Measurements from ENCODE around the gene TRMT2A.

Gene TRMT2A

DNA sequence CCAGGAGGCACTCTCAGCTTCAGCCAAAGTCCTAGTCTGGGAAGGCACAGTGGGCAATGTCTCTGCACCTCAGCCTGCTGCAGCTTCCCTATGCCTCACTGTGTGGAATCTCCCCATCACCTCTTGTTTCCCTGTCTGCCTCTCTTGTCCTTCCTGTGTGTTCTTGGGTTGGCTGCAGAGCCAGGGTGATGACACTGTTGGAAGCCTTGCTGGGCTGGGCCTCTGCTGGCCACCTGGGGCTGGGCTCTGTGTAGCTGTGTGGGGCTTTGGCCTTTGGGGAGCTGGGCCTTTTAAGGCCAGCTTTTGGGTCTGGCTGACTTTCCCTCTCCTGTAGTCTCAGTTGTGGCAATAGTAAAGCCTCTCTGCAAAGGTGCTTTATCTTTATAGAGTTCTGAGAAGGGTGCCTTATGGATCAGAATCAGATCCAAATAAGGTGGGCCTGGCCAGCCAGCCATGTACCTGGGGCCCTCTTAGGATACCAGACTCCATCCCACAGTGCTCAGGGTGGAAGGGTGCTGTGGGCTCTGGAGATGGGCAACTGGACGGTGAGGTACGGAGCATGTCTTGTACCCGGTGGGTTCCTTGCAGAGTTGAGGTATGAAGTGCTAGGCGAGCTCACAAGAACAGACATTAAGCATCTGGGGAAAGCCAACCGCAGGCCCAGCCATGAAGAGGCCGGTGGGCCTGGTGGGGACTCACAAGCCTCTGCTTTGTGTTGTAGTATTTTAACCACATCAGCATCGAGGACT lies 11.4 kb downstream of the TRMT2A start:
- DNase-seq = no peak

DNA sequence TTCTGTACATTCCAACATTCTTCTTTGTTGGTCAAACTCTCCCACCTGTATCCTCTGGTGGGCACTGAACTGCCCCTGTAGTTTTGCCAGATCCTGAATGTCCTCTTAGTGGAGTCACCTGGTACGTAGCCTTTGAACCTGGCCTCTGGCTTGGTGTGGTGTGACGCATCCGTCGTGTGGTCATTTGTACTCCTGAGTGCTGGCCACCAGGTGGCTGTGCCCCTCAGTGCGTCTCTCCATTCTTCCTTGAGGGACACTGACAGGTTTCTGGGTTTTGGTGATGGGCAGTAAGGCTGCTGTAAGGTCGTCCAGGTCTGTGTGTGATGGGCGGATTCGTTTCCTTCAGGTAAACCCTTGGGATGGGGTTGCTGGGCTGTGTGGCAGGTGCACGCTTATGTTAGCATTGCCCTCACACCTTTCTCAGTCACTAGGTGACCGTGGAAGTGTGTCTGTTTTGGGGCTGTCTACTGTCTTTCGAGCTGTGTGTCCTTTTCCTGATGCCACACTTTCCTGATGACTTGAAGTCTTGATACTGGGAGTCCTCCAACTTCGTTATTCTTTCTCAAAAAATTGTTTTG lies 14.7 kb downstream of the TRMT2A start:
- DNase-seq = no peak

DNA sequence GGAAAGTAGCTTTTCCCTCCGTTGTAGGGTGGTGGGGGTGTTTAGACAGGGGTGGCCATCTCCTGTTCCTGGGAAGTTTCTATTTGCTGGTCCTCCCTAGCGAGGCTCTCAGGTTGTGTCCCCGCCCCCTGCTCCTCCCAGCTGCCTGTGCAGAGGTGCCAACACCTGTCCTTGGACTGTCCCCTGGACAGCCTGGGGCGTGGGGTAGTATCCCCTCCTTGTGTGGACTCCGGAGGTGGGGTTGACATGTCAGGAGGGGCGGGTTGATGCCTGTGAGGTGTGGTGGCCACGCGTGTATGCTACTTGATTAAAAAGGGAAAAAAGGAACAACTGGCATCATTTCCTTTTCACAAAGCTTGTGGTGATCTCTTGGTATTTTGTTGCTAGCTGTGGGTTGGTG lies 15.4 kb downstream of the TRMT2A start:
- DNase-seq = no peak

DNA sequence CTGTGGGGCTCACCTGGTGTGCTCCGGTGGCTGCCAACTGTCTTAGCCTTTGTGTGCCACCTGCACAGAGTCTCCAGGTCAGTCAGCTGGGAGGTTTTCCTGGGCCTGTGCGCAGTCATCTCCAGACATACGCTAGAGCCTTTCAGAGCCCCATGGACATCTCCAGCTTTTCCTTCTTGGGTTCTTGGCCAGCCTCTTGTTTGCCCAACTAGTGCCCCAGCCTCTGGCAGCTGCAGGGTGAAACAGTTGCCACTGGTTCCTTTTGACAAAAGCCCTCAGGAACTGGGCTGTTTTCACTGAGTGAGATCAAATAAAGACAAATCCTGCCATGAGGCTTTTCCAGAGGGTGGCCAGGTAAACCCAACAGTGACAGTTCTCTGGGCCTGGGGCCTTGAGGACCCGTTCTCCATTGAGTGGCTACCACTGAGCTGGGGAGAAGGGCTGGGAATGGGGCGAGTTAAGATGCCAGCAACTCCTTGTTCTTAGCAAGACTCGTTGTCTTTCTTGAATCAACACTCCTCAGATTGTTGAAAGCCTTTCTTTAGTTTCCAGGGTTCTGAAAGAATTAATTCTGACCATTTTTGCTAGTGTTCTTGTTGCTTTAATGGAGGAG lies 17.8 kb downstream of the TRMT2A start:
- DNase-seq = no peak

DNA sequence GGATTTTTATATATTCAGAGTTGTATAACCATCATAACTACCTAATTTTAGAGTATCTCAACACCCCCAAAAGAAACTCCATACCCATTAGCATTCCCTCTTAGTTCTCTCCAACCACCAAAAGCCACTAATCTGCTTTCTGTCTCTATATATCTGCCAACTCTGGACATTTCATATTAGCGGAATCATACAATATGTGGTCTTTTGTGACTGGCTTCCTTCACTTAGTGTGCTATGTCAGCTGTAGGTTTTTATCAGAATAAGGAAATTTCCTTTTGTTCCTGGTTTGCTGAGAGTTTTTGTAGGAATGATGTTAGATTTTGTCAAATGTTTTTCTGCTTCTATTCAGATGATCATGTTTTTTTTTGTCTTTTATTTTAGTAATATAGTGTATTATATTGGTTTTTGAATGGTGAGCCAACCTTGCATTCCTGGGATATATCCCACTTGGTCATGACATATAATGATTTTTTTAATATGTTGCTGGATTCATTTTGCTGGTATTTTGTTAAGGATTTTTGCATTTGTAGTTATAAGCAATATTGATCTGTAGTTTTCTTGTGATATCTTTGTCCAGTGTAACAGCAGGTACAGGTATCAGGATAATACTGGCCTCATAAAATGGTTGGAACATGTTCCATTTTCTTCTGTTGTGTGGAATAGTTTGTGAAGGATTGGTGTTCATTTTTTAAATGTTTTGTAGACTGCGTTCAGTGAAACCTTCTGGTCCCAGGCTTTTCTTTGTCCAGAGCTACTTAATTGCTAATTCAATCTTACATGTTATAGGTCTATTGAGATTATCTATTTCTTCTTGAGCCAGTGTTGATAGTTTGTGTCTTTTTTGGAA lies 20.2 kb downstream of the TRMT2A start:
- no peak for DNase-seq

DNA sequence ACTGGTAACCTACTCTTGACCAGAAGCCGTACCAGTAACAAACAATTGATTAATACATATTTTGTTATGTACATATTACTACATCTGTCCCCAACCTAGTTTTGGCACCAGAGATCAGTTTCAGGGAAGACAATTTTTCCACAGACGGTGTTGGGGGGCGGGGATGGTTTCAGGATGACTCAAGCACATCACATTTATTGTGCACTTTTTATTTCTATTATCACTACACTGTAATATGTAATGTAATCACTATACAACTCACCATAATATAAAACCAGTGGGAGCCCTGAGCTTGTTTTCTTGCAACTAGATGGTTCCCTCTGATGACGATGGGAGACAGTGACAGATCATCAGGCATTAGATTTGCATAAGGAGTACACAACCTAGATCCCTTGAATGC lies 21.5 kb downstream of the TRMT2A start:
- no peak for DNase-seq

DNA sequence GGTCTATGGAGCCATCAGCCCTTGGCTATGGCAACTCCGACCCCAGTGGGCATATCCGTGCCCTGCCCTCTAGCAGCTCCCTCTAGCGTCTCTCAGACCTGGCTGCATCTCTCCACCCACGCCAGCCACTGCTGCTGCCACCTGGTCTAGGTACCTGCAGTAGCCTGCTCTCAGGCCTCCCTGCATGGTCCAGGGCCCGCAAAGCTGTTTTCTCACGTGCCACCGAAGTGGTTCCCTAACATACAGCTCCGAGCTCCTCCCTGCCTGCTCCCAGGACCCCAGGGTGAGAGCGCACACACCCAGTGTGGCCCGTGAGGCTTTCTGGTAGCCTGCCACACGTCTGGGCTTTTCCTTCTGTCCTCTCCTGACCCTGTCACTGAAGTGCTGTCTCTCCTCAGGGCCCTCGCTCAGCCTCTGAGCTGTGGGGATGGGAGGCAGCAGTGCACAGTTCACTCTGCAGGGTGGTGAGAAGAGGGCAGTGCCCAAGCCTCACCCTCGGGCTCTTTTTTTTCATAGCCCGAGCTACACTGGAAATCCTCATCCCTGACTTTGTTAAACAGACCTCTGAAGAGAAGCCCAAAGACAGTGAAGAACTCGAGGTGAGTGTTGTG lies 22.7 kb downstream of the TRMT2A start:
- DNase-seq = no peak

DNA sequence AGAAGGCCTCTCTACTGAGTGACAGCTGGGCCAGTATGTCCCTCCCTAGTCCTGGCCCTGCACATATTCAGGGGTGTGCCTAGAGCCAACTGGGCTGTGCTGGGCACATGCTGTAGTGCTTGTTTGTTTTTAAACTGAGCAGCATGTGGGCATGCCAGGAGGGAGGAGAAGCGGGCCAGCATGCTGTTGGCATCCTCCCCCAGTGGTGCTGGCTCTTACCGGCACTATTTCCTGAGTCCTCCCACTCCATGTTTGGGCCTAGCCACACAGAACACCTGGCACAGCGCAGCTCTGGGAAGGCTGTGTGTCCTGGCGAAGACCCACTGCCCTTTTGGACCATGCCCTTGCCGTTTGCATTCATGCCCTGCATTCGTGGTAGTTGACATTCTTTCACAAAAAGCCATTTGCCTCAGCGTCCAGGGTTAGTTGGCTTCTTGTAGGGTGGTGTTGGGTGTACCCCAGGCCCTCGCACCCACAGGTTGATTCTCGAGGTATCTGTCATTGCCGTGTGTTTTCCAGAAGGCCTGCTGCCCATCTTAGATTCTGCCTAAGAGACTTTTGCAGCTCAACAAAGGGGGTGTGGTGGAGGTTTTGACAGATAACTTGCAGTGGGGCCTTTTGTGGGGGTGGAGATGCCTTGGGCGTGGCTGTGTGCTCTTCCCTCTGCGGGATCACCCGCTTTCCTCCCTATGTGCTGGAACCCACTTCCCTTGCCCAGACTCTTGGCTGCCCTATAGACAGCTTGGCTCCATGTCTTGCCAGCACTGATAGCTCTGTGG lies 23.4 kb downstream of the TRMT2A start:
- DNase-seq = no peak

DNA sequence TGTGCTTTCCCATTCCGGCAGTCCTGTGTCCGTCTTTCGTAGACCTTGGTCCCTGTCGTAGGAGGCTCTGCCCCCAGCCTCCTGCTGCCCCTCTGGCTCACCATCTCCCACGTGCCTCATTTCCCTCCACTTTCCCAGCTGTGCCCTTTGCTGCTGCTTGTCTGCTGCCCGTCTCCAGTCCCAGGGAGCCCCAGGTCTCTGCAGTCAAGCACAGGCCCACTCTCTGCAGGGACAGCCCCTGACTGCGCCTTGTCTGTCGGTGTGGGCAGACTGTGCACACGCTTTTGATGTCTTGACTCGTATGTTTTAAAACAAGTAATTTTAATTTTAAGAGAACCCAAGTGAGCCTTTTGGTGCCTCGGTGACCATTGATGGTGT lies 24.6 kb downstream of the TRMT2A start:
- no peak for DNase-seq

DNA sequence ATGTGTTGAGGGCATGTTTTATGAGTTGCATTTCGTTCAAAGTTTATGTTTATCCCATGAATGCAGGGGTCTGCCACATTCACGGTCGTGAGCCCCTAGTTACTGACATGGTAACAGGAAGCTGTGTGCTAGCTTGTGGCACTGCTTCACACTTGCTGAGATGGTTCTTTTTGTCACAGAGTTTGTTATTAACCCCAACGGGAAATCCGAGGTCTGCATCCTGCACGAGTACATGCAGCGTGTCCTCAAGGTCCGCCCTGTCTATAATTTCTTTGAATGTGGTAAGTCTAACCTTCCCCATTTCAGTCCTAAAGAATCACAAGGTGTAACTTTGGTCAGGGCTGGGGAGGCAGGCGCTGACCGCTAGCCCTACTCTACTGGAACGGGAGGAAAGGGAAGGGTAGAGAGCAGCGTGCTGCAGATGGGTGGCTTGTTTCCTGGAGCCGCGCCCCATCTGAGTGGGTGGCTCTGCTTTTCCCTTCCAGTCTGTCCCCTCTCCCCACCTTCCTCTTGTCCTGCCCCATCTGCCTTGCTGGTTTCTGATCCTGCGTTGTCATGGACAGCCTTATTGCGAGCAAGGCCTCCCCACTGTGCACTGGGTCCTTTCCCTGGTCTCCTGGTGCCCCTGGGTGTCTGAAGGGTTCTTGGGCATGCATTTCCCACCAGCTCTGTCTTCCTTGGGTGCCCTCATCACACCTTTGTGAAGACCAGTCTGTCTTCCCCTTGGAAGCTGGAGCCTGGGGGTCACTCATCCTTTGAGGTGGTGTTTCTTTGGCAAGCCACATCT lies 25.1 kb downstream of the TRMT2A start:
- no peak for DNase-seq

DNA sequence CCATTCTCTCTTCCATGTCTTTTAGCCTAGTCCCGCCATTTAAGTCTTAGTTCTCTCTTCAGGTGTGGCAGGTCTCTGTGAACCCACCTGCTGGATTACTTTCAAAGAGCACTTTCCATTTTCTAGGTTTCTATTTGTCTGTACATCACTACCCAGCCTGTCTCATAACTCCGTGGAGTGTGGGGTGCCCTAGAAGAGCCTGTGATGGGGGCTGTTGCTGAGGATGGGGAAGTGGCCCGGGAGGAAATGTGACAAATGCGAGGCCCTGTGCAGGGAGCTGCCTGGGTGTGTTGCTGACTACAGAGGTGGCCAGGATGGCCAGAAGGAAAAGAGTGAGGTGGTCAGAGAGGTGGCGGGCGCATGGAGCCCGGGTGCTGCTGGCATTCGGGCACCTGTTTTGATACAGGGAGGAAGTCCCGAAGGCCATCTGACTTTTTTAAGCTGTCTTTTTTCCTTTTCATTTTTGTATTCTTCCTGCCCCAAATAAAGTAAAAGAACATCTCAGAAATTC lies 26.2 kb downstream of the TRMT2A start:
- no peak for DNase-seq

DNA sequence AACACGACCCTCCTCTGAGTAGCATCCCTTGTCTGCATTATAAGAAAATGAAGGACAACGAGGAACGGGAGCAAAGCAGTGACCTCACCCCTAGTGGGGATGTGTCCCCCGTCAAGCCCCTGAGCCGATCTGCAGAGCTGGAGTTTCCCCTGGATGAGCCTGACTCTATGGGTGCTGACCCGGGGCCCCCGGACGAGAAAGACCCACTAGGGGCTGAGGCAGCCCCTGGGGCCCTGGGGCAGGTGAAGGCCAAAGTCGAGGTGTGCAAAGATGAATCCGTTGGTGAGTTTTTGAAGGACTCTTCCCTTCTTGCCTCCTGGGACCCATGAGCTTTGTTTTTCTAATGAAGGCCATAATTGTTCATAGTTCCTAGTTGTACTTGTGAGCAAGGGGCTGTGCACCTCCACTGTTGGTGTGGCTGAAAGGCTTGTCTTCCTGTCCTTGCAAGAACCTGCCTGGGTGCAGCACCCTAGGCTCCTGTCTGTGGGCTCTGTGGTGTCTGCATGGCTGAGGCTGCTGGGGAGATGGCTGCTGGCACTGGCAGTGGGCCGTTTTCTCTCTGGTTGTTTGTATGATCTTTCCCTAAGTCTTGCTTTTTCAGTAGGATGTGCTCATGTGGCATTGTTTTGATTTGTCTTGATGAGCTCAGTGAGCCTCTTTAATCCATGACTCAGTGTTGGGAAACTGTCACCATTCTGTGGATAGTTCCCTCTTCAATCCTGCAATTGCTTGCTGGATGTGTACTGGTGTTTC lies 26.9 kb downstream of the TRMT2A start:
- no peak for DNase-seq

DNA sequence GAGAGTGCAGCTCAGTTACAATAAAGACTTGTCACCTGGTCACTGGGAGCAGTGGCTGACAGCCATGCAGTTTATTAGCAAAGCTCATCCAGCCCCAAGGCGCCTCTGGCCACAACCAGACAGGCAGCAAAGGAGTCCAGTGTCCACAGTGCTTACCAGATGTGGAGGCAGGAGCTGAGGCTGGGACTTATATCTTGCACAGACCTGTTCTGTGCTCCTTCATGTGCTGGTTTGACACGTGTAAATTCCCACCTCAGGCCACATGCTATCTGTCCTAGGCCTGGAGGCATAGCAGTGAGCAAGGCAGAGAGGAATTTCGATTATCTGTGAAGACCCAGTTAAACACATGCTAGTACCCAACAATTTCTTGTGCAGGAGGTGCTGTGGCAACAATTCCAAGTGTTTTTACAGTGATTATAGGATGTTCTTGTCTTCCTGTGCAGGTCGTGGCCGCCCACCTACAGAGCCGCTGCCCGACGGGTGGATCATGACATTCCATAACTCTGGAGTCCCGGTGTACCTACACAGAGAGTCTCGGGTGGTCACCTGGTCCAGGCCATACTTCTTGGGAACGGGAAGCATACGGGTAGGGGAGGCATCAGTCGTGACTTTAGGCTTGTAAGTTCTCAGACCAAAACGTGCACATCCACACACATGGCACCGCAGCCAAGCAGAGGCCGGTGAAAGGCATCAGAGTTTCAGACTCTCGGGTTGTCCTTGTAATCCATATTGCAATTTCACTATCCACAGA lies 27.6 kb downstream of the TRMT2A start:
- no peak for DNase-seq

DNA sequence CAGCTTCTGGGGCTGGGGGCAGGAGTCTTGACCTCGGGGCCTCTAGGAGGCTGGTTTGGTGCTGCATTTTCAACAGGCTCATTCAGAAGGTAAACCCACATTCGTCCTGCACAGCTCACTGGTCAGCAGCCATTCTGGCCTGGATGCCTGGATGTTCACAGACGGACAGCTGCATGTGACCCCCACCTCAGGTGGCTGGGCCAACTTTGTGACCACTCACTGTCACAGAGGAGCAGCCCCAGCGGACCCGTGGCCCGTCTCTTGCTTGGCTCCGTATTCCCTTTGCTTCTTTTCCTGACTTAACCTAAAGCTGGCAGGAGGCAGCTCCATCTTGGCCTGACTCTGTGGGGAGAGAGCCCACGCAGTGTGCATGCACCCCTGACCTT lies 28.8 kb downstream of the TRMT2A start:
- DNase-seq = no peak

DNA sequence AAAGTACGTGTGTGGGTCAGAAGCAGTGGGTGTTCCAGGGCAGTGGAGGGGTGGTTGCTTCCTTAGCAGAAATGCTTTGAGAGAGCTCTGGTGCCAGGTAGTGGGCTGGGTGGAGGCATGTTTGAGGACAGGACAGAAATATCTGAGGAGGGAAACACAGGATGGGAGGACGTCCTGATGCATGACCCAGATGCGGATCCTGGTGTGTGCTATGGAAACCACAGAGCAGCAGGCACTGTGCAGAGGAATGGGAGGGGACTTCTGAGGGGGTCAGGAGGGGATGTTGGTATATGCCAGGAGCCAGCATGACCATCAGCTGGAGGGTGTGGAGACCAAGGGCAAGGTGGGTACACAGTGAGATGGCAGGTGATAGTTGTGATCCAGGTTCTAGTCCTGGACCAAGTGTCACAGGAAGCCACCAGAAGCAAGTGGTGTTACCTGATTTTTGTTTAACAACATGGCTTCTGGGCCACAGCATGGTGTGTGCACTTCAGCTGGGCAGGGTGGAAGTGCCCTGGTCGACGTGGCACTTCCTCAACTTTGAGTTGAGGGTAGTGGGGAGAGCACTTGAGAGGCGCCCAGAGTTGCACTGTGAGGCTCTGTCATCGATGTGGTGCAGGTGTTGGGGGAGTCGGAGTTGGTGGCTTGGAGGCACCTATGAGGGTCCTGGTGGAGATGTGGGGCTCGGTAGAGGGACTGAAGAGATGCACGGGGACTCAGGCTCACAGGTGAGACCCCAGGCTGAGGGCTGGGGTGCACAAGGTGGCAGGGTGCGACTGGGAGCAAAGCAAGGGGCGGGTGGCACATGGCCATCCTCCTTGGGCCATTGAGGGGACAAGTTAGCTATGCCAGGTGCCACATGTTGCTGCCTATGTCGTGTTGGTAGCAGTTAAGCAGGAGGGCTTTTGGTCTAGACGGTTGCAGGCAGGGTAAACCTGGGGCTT lies 29.4 kb downstream of the TRMT2A start:
- no peak for DNase-seq

DNA sequence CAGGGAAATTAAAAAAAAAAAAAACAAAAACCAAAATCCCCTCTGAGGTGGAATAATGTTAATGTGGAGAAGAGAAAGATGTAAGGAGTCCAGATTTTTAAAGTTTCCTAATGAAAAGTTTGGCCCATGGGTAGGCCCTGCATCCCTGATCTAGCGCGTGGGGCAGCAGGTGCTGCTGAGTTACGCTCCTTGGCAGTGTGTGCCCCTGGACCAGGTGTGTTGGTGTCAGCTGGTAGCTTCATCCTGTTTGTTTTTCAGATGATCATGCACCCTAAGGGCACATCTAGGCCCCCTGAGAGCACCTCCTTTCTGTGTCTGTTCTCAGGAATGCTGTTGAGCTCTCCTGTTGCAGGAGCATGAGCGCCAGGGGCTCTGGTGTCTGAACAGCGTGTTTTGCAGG lies 30.3 kb downstream of the TRMT2A start:
- DNase-seq = no peak

DNA sequence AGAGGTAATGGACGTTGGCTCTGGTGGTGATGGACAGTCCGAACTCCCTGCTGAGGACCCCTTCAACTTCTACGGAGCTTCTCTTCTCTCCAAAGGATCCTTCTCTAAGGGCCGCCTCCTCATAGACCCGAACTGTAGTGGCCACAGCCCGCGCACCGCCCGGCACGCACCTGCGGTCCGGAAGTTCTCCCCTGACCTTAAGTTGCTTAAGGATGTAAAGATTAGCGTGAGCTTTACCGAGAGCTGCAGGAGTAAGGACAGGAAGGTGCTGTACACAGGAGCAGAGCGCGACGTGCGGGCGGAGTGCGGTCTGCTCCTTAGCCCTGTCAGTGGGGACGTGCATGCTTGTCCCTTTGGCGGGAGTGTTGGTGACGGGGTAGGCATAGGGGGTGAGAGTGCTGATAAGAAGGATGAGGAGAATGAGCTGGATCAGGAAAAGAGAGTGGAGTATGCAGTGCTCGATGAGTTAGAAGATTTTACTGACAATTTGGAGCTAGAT lies 30.9 kb downstream of the TRMT2A start:
- no peak for DNase-seq

DNA sequence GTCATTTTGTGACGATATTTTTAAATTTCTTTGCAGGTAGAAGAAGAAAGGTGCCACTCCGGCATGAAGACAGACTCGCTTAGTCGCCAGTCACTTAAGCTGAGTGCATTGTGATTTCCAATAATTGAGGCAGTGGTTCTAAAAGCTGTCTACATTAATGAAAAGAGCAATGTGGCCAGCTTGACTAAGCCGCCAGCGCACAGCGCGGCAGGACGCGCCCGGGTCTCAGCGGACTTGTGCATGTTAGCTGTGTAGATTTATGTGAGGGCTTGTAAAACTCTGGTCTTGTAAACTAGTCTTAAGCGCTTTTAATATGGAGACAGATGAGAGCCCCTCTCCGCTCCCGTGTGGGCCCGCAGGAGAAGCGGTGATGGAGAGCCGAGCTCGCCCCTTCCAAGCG lies 31.4 kb downstream of the TRMT2A start:
- DNase-seq = no peak
